ENCODE measurements around the gene FGFBP3. TPM values are rescaled to one million over a fixed set of nuclear protein-coding genes. Genes with fewer than 3 reads are reported as not detected.
"Not testable (repeated sequence)": the region's sequence is repeated elsewhere in the genome, so short reads cannot be mapped to it uniquely, and the experiment has no call there.

FGFBP3 gene
- total RNA-seq, 2 experiments from 2014 or later, result 3.3 to 3.6 TPM

DNA sequence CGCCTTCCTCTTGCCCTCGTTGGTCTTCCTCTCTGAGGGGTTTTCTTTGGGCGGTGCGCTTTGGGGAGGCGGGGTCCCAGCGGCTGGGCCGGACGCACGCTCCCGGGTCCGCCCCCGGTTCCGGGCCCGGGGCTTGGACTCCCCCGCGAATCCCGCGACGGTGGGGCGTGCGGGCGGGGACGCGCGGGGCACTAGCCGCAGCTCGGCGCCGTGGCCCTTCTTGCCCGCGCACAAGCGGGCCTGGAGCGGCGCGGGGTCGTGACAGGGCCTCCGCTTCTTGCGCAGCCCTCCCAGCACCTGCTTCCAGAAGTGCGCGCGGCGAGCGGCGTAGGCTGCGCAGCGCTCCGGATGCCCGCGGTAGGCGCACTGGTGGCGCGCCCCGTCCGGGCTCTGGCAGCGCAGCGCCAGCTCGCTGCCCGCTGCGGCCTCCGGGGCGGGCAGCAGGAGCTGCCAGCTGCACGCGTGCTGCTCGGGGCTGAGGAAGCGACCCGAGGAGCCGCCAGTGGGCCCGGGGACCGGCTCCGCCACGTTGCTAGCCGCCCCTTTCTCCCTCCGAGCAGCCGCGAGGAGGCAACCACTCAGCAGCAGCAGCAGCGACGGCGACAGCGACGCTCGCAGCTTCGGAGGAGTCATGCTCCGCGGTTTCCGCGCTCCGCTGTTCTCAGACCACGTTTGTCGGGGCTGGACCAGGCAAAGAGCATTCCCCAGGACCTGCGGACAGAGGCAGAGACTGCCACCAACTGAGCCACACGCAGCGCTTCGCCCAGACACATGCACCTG, 759 bp downstream of the FGFBP3 start:
- ChIA-PET POLR2A (interaction anchor here (0.6 to 2.6 kb wide), 4 partner anchors 15 to 111 kb away, joined by 3 to 27 read pairs (median 6); partner anchors contain the start of genes BTAF1 and TNKS2), CTCF (interaction anchor here (0.7 to 2.6 kb wide), 8 partner anchors 10 to 150 kb away, joined by 3 to 7 read pairs (median 4); no protein-coding TSS in a partner anchor)

GRCh38 chr10:91907914-91908336, 1.4 kb downstream of the FGFBP3 start:
- ChIA-PET POLR2A (interaction anchor here (0.6 to 2.6 kb wide), 5 partner anchors 16 to 115 kb away, joined by 5 to 27 read pairs (median 6); partner anchors contain the start of genes BTAF1 and TNKS2), CTCF (interaction anchor here (0.7 to 2.6 kb wide), 8 partner anchors 10 to 149 kb away, joined by 3 to 7 read pairs (median 4); no protein-coding TSS in a partner anchor)

DNA sequence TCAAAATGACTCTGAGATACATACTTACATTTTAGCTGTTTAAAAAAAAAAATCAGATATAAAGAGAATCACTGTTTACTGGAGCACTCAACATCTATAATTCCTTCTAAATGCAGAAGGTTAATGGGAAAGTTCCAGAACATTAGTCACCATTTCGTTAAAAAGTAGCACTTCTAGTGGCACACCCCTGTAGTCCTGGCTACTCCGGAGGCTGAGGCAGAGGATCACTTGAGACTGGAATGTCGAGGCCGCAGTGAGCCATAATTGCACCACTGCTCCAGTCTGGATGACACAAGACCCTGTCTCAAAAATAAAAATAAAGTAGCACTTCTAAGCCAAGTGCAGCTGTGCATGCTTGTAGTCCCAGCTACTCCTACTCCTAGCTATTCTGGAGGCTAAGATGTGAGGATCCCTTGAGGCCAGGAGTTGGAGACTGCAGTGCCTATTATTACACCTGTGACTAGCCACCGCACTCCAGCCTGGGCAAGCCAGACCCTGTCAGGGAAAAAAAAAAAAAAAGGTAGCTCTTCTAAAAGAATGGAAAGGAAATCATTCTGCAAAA, 2.2 kb downstream of the FGFBP3 start:
- ChIA-PET POLR2A (interaction anchor here (0.6 to 2.6 kb wide), 3 partner anchors 10 to 114 kb away, joined by 3 to 27 read pairs (median 6); partner anchors contain the start of gene BTAF1), CTCF (interaction anchor here (0.9 to 2.6 kb wide), 3 partner anchors 20 to 995 kb away, joined by 3 to 7 read pairs (median 3); no protein-coding TSS in a partner anchor)

- ChIA-PET POLR2A (interaction anchor here (0.5 kb wide), 1 partner anchor 11 kb away, joined by 3 read pairs; no protein-coding TSS in a partner anchor), CTCF (interaction anchor here (0.8 kb wide), 1 partner anchor 211 kb away, joined by 3 read pairs; no protein-coding TSS in a partner anchor)
Observed at GRCh38 chr10:91901784-91902677, 7.3 kb downstream of the FGFBP3 start.

DNA sequence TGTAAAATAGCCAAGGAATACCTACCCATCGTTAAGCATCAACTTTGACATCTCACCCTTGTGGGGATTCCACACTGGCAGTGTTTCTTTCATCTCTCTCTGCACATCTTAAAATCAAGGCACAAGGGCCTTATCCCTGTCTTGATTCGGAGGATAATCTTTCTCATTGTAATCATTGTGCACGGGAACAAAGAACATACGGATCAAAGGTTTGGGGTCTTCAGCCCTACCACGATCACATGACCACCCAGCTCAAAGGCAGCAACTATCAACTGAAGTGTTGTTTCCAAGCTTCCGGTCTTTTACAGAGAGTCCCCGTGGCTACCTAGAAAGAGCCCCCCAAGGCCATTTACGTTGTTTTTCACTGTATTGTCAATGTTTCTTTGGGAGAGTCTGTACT, 11.9 kb downstream of the FGFBP3 start:
- ChIA-PET CTCF (no interaction called here), POLR2A (interaction anchor here (0.8 kb wide), 1 partner anchor 10 kb away, joined by 3 read pairs; no protein-coding TSS in a partner anchor)

- CTCF ChIA-PET, result no interaction called here
- POLR2A ChIA-PET, result no interaction called here
Observed at GRCh38 chr10:91896212-91896756, 13.0 kb downstream of the FGFBP3 start.

DNA sequence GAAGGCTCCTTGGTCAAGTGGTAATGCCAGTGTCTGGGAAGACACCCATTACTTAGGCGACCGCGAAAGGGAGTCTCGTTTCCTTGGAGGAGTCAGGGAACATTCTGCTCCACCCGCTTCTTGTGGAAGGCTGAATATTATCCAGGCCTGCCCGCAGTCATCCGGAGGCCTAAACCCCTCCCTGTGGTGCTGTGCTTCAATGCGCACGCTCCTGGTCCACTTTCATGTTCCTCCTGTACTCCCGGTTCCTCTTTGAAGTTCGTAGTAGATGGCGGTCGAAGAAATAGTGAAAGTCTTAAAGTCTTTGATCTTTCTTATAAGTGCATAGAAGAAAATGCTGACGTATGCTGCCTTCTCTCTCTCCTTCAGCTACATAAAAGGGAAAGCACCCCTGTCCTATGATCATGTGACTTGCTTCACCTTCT, 15.0 kb downstream of the FGFBP3 start:
- POLR2A ChIA-PET, CTCF ChIA-PET: not testable (repeated sequence)

DNA sequence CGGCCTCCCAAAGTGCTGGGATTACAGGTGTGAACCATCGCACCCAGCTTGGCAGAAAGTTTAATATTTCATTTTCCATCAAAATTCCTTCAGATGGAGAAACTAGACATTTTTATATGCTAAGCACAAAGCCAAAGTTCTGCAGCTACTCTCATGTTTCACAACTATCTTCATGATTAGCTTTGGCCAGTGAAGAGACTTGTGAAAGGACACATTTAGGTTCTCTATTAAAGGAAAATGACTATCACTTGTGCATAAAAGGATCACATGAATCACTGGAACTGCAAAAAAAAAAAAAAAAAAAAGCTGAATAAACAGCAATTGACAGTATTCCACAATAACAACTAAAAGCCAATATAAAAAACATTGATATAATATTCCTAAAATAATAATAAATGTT, 16.2 kb downstream of the FGFBP3 start:
- CTCF ChIA-PET, result interaction anchor here (0.5 to 1.6 kb wide), 2 partner anchors 36 to 60 kb away, joined by 3 read pairs; no protein-coding TSS in a partner anchor
- POLR2A ChIA-PET, result interaction anchor here (0.5 kb wide), 1 partner anchor 71 kb away, joined by 4 read pairs; no protein-coding TSS in a partner anchor

GRCh38 chr10:91891125-91892001, 17.9 kb downstream of the FGFBP3 start:
- CTCF ChIA-PET, result no interaction called here

DNA sequence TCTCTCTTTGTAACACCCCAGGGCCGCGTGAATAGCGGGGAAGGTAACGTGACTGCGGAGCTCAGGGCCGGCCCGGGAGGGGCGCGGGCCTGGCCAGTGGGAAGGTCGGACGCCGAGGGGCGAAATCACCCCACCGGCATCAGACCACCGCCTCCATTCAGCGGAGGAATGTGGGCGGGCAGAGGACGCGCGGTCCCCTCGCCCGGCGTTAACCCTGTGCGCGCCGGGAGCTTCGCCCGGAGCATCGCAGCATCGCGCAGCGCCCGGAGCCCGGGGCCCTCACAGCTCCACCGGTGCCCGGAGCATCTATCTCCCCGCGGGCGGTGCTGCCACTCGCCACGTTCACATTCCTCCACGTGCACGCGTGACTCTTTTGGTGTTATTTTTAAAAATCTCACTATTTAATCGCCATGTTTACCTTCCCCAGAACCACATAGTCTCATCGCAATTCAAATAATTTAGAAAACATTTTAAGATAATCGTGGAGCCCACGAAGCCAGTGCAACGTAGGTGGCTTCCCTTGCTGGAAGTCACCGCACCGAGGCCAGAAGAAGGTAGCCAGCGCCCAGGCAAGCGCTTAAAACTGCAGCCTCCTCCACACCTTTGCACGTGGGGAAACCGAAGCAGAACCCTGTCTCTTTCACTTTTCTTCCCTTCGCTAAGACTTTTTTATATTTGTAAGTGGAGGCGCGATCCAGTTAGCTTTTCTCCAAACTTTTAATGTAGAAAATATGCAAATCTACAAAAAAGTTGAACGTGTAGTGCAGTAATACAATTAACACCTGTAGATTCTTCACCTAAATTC, 21.8 kb downstream of the FGFBP3 start:
- POLR2A ChIA-PET, result interaction anchor here (1.0 kb wide), 1 partner anchor 21 kb away, joined by 5 read pairs; no protein-coding TSS in a partner anchor
- CTCF ChIA-PET, result interaction anchor here (0.9 to 1.5 kb wide), 2 partner anchors 12 to 21 kb away, joined by 3 to 7 read pairs; partner anchors contain the start of gene FGFBP3

More at GRCh38 chr10:91891125-91892001, 17.9 kb downstream of the FGFBP3 start:
- POLR2A ChIA-PET, result no interaction called here

- ChIA-PET CTCF (interaction anchor here (0.9 to 1.5 kb wide), 2 partner anchors 12 to 21 kb away, joined by 3 to 7 read pairs; partner anchors contain the start of gene FGFBP3), POLR2A (interaction anchor here (1.0 kb wide), 1 partner anchor 21 kb away, joined by 5 read pairs; no protein-coding TSS in a partner anchor)
Observed at GRCh38 chr10:91886954-91887271, 22.4 kb downstream of the FGFBP3 start.

- CTCF ChIA-PET, result no interaction called here
- POLR2A ChIA-PET, result no interaction called here
Observed at GRCh38 chr10:91885362-91886079, 23.8 kb downstream of the FGFBP3 start.

DNA sequence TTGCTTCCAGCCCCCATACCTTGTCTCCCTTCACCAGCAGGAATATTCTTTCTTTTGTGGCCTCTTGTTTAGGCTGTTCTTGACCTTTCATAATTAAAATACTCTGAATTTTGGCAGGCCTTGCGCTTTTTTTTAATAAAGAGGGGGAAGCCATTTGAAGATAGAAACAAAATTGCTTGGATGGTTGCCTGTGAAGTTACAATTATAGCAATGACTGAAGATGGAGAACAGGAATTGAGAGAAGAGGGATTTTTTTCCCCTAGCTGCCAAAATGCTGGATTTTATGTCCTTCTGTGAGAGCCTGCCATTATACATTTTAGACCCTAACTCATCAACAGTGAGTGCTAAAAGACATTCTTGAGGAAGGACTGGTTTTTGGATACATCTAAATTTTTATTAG, 24.8 kb downstream of the FGFBP3 start:
- POLR2A ChIA-PET, result no interaction called here
- CTCF ChIA-PET, result no interaction called here

DNA sequence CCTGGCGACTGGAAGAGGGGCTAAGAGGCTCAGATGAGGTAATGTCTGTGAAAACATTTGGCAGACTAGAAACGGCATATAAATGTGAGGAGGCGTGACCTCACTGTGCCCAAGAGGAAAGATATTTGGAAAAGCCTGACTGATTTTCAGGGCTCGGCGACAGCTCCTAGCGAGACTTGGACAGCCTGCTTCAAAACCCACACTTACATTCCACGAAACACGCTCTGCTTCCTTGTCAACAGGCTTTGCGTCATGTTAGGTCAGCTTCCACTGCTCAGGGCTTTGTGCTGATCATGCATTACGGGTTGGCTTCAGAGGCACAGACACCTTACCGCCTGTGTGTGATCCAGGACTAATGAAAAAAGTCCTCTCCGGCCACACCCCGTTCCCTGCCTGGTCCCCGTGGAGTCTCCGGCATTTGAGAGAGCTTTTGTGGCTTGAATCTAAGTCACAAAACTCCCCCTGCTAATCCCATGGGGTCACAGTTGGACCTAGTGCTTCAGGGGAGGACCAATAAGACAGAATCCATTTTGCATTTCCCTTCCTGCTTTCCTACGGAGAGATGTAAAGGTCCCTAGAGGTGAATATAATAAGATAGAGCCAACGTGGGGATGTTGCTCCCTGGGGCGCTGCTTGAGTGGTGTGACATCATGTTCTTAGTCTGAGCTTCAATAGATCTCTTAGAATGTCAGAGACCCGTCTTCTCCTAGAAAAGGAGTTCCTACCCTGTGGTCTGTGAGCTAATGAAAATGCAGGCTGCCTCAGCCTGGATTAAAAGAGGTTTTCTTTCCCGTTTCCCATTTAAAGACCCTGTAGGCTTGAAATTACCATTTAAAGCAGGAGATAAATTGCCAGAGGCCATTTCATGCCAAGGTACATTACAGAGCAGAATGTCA, 25.5 kb downstream of the FGFBP3 start:
- POLR2A ChIA-PET, result no interaction called here
- CTCF ChIA-PET, result no interaction called here

- ChIA-PET POLR2A (no interaction called here), CTCF (no interaction called here)
Observed at GRCh38 chr10:91880310-91880709, 29.0 kb downstream of the FGFBP3 start.
